ENCODE results near the gene MYO10.

The MYO10 gene

GRCh38 chr5:16815432-16815831 is 120.7 kb downstream of the MYO10 start:
- no peak for TF ChIP-seq POLR2AphosphoS5 (IDR thresholded peaks at IDR 0.05; ENCODE audit: low read depth, low read length)
- no peak for TF ChIP-seq SPI1 (IDR thresholded peaks at IDR 0.05; ENCODE audit: low read depth, low read length)
- TF ChIP-seq POU2F2 (IDR thresholded peaks at IDR 0.05; ENCODE audit: low read depth, low read length) = no peak
- no peak for TF ChIP-seq TAF1 (IDR thresholded peaks at IDR 0.05; ENCODE audit: low read depth, low read length)
- TF ChIP-seq POLR2A (IDR thresholded peaks at IDR 0.05; ENCODE audit: low read depth, low read length) = no peak
- TF ChIP-seq PAX5 (IDR thresholded peaks at IDR 0.05; ENCODE audit: insufficient read depth, low read length, severe bottlenecking) = no peak
- no peak for FAIRE-seq
- no peak for DNase-seq (ENCODE audit: insufficient read length, low spot score)

- FAIRE-seq = no peak
- DNase-seq (ENCODE audit: insufficient read length, low spot score) = no peak
- TF ChIP-seq POLR2A (IDR thresholded peaks at IDR 0.05; ENCODE audit: low read depth, low read length) = no peak
- TF ChIP-seq POU2F2 (IDR thresholded peaks at IDR 0.05; ENCODE audit: low read depth, low read length) = no peak
- TF ChIP-seq POLR2AphosphoS5 (IDR thresholded peaks at IDR 0.05; ENCODE audit: low read depth, low read length) = no peak
- no peak for TF ChIP-seq TAF1 (IDR thresholded peaks at IDR 0.05; ENCODE audit: low read depth, low read length)
- no peak for TF ChIP-seq SPI1 (IDR thresholded peaks at IDR 0.05; ENCODE audit: low read depth, low read length)
- no peak for TF ChIP-seq PAX5 (IDR thresholded peaks at IDR 0.05; ENCODE audit: insufficient read depth, low read length, severe bottlenecking)
These were observed 123.2 kb downstream of the MYO10 start for GRCh38 chr5:16812911-16813310.

GRCh38 chr5:16812448-16812847 is 123.6 kb downstream of the MYO10 start:
- DNase-seq (ENCODE audit: insufficient read length, low spot score) = no peak
- FAIRE-seq = no peak
- TF ChIP-seq SPI1 (IDR thresholded peaks at IDR 0.05; ENCODE audit: low read depth, low read length) (no peak), POLR2A (IDR thresholded peaks at IDR 0.05; ENCODE audit: low read depth, low read length) (no peak), POLR2AphosphoS5 (IDR thresholded peaks at IDR 0.05; ENCODE audit: low read depth, low read length) (no peak), PAX5 (IDR thresholded peaks at IDR 0.05; ENCODE audit: insufficient read depth, low read length, severe bottlenecking) (no peak), POU2F2 (IDR thresholded peaks at IDR 0.05; ENCODE audit: low read depth, low read length) (no peak), TAF1 (IDR thresholded peaks at IDR 0.05; ENCODE audit: low read depth, low read length) (no peak)

GRCh38 chr5:16810208-16810854 is 125.8 kb downstream of the MYO10 start:
- FAIRE-seq (no peak), DNase-seq (ENCODE audit: insufficient read length, low spot score) (no peak)
- TF ChIP-seq TAF1 (IDR thresholded peaks at IDR 0.05; ENCODE audit: low read depth, low read length) (no peak), POU2F2 (IDR thresholded peaks at IDR 0.05; ENCODE audit: low read depth, low read length) (no peak), POLR2AphosphoS5 (IDR thresholded peaks at IDR 0.05; ENCODE audit: low read depth, low read length) (no peak), PAX5 (IDR thresholded peaks at IDR 0.05; ENCODE audit: insufficient read depth, low read length, severe bottlenecking) (no peak), POLR2A (IDR thresholded peaks at IDR 0.05; ENCODE audit: low read depth, low read length) (no peak), SPI1 (IDR thresholded peaks at IDR 0.05; ENCODE audit: low read depth, low read length) (no peak)

- TF ChIP-seq SPI1 (IDR thresholded peaks at IDR 0.05; ENCODE audit: low read depth, low read length) (no peak), POU2F2 (IDR thresholded peaks at IDR 0.05; ENCODE audit: low read depth, low read length) (no peak), POLR2AphosphoS5 (IDR thresholded peaks at IDR 0.05; ENCODE audit: low read depth, low read length) (no peak), POLR2A (IDR thresholded peaks at IDR 0.05; ENCODE audit: low read depth, low read length) (no peak), TAF1 (IDR thresholded peaks at IDR 0.05; ENCODE audit: low read depth, low read length) (no peak), PAX5 (IDR thresholded peaks at IDR 0.05; ENCODE audit: insufficient read depth, low read length, severe bottlenecking) (no peak)
- no peak for DNase-seq (ENCODE audit: insufficient read length, low spot score)
- no peak for FAIRE-seq
These were observed 126.5 kb downstream of the MYO10 start for GRCh38 chr5:16809395-16810207.

GRCh38 chr5:16809010-16809394 is 127.1 kb downstream of the MYO10 start:
- TF ChIP-seq POLR2AphosphoS5 (IDR thresholded peaks at IDR 0.05; ENCODE audit: low read depth, low read length) = no peak
- no peak for TF ChIP-seq POLR2A (IDR thresholded peaks at IDR 0.05; ENCODE audit: low read depth, low read length)
- TF ChIP-seq SPI1 (IDR thresholded peaks at IDR 0.05; ENCODE audit: low read depth, low read length) = no peak
- DNase-seq (ENCODE audit: insufficient read length, low spot score) = no peak
- FAIRE-seq = no peak

- DNase-seq (ENCODE audit: insufficient read length, low spot score) = no peak
- FAIRE-seq = no peak
- TF ChIP-seq POLR2AphosphoS5 (IDR thresholded peaks at IDR 0.05; ENCODE audit: low read depth, low read length) (no peak), POLR2A (IDR thresholded peaks at IDR 0.05; ENCODE audit: low read depth, low read length) (no peak), PAX5 (IDR thresholded peaks at IDR 0.05; ENCODE audit: insufficient read depth, low read length, severe bottlenecking) (no peak), SPI1 (IDR thresholded peaks at IDR 0.05; ENCODE audit: low read depth, low read length) (no peak), TAF1 (IDR thresholded peaks at IDR 0.05; ENCODE audit: low read depth, low read length) (no peak), POU2F2 (IDR thresholded peaks at IDR 0.05; ENCODE audit: low read depth, low read length) (no peak)
These were observed 128.1 kb downstream of the MYO10 start for GRCh38 chr5:16808021-16808420.

GRCh38 chr5:16807547-16807864 is 128.6 kb downstream of the MYO10 start:
- TF ChIP-seq TAF1 (IDR thresholded peaks at IDR 0.05; ENCODE audit: low read depth, low read length) (no peak), POU2F2 (IDR thresholded peaks at IDR 0.05; ENCODE audit: low read depth, low read length) (no peak), PAX5 (IDR thresholded peaks at IDR 0.05; ENCODE audit: insufficient read depth, low read length, severe bottlenecking) (no peak), POLR2AphosphoS5 (IDR thresholded peaks at IDR 0.05; ENCODE audit: low read depth, low read length) (no peak), SPI1 (IDR thresholded peaks at IDR 0.05; ENCODE audit: low read depth, low read length) (no peak), POLR2A (IDR thresholded peaks at IDR 0.05; ENCODE audit: low read depth, low read length) (no peak)
- no peak for FAIRE-seq
- DNase-seq (ENCODE audit: insufficient read length, low spot score) = no peak

- TF ChIP-seq POLR2AphosphoS5 (IDR thresholded peaks at IDR 0.05; ENCODE audit: low read depth, low read length) (no peak), SPI1 (IDR thresholded peaks at IDR 0.05; ENCODE audit: low read depth, low read length) (no peak), POU2F2 (IDR thresholded peaks at IDR 0.05; ENCODE audit: low read depth, low read length) (no peak), PAX5 (IDR thresholded peaks at IDR 0.05; ENCODE audit: insufficient read depth, low read length, severe bottlenecking) (no peak), POLR2A (IDR thresholded peaks at IDR 0.05; ENCODE audit: low read depth, low read length) (no peak), TAF1 (IDR thresholded peaks at IDR 0.05; ENCODE audit: low read depth, low read length) (no peak)
- no peak for FAIRE-seq
These were observed 129.2 kb downstream of the MYO10 start for GRCh38 chr5:16806711-16807546.

More at GRCh38 chr5:16806711-16807546, 129.2 kb downstream of the MYO10 start:
- no peak for DNase-seq (ENCODE audit: insufficient read length, low spot score)
